ENCODE data around the gene IL1RL2. TPM values are rescaled to one million over a fixed set of nuclear protein-coding genes. Genes with fewer than 3 reads are reported as not detected.

The IL1RL2 gene
- total and polyA plus RNA-seq, 2 of the 8 experiments (the other 6 are each of a cell fraction or from before 2014, with no cell fraction given): not detected

- TF ChIP-seq CHD7 (IDR thresholded peaks at IDR 0.05; ENCODE audit: insufficient replicate concordance, low read length): no peak
Observed at GRCh38 chr2:102261467-102262135, 74.8 kb downstream of the IL1RL2 start (continued).
